ENCODE measurements around the gene C15orf39.
"Not testable (repeated sequence)": the region's sequence is repeated elsewhere in the genome, so short reads cannot be mapped to it uniquely, and the experiment has no call there.

DNA sequence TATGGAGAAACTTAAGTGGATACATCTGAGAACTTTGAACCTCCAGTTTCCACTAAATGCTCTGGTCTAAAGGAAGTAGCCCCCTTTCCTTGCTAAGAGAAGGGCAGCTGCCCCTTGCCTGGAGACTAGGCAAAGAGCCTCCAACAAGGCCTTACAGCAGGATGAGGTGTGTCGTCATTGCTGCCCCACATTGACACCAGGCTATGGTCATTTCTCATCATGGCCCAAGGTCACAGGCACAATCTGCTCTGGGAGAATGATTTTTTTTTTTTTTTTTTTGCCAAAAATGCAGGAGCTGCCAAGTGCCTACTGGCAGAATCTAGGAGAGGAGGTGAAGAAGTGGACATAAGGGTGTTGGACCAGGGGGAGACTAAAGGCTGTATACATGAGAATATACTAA lies 44.1 kb downstream of the C15orf39 start:
- TF ChIP-seq, protein P1, sequence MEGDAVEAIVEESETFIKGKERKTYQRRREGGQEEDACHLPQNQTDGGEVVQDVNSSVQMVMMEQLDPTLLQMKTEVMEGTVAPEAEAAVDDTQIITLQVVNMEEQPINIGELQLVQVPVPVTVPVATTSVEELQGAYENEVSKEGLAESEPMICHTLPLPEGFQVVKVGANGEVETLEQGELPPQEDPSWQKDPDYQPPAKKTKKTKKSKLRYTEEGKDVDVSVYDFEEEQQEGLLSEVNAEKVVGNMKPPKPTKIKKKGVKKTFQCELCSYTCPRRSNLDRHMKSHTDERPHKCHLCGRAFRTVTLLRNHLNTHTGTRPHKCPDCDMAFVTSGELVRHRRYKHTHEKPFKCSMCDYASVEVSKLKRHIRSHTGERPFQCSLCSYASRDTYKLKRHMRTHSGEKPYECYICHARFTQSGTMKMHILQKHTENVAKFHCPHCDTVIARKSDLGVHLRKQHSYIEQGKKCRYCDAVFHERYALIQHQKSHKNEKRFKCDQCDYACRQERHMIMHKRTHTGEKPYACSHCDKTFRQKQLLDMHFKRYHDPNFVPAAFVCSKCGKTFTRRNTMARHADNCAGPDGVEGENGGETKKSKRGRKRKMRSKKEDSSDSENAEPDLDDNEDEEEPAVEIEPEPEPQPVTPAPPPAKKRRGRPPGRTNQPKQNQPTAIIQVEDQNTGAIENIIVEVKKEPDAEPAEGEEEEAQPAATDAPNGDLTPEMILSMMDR (IDR thresholded peaks at IDR 0.05; ENCODE audit: insufficient read depth, low read length): not testable (repeated sequence)
- TF ChIP-seq GABPA (IDR thresholded peaks at IDR 0.05; ENCODE audit: low read depth): not testable (repeated sequence)

All from HL-60 (cell line).